ENCODE results near the gene EXOC2.

EXOC2 gene

DNA sequence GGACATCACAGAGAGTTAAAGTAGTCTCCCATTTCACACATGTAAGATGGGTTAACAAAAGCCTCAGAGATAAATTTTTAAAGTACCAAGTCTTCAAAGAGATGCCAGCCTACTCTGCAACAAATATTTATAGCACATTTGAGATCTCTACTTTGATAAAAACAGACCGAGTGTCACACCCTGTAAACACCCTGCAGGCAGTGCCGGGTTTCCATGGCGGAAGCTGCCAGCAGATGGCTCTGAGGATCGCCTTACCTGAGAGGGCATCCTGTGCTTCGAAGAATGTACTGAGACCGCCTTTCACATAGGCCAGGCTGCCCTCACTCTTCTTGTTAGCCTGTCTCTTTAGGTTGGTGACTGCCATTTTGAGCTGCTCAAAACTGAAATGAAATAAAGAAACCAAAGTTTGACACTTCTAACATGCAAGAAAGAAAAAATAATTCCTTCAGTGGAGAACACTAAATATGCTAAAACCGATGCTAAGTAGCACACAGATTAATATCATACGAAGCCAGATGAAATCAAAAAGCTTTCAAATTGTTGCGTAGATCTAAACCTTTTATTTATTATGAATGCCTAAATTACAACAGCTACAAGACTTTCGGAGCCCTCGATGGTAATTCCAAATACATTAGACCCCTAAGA is 75.4 kb downstream of the EXOC2 start:
- no peak overlapping the region for H3K27ac ChIP-seq
- no peaks in the 10 kb centered on the region for H3K27me3 ChIP-seq
- no peaks in the 10 kb centered on the region for H3K4me1 ChIP-seq
- no peak for DNase-seq
- H3K4me3 ChIP-seq = no peak overlapping the region
- TF ChIP-seq, protein P1, sequence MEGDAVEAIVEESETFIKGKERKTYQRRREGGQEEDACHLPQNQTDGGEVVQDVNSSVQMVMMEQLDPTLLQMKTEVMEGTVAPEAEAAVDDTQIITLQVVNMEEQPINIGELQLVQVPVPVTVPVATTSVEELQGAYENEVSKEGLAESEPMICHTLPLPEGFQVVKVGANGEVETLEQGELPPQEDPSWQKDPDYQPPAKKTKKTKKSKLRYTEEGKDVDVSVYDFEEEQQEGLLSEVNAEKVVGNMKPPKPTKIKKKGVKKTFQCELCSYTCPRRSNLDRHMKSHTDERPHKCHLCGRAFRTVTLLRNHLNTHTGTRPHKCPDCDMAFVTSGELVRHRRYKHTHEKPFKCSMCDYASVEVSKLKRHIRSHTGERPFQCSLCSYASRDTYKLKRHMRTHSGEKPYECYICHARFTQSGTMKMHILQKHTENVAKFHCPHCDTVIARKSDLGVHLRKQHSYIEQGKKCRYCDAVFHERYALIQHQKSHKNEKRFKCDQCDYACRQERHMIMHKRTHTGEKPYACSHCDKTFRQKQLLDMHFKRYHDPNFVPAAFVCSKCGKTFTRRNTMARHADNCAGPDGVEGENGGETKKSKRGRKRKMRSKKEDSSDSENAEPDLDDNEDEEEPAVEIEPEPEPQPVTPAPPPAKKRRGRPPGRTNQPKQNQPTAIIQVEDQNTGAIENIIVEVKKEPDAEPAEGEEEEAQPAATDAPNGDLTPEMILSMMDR (IDR thresholded peaks at IDR 0.05) = no peak
- peaks cover 16 to 23% (median 19%) of the 10 kb centered on the region in 3 donors for H3K36me3 ChIP-seq
- intact Hi-C loops (cut with DNase I; ENCODE audit: low total_unique reads) = no loop called here
- H3K9me3 ChIP-seq = no peaks in the 10 kb centered on the region

DNA sequence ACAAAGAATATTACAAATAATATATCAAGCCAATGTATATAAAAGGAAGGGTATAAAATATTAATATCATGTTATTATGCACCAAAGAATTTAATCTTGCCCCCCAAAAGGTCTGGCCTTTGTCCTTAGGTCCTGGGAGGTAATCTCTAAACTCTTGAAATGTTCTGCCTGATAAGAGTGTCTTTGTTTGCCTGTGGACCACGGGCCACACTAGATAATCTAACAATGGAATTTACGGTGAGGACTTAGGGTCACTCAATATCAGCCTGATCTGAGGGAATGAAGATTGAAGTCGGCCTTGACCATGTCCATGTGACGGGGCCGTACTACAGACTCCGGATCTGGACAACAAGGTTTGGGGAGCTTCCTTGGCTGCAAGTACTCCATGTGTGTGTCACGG is 79.0 kb downstream of the EXOC2 start:
- H3K27ac ChIP-seq = no peak overlapping the region
- peaks cover 16 to 23% (median 20%) of the 10 kb centered on the region in 3 donors for H3K36me3 ChIP-seq
- no peak overlapping the region for H3K4me3 ChIP-seq
- TF ChIP-seq, protein P1 (IDR thresholded peaks at IDR 0.05) = no peak
- H3K9me3 ChIP-seq = no peaks in the 10 kb centered on the region
- no peak for DNase-seq
- H3K27me3 ChIP-seq = no peaks in the 10 kb centered on the region
- intact Hi-C loops (cut with DNase I; ENCODE audit: low total_unique reads) = no loop called here
- no peaks in the 10 kb centered on the region for H3K4me1 ChIP-seq

DNA sequence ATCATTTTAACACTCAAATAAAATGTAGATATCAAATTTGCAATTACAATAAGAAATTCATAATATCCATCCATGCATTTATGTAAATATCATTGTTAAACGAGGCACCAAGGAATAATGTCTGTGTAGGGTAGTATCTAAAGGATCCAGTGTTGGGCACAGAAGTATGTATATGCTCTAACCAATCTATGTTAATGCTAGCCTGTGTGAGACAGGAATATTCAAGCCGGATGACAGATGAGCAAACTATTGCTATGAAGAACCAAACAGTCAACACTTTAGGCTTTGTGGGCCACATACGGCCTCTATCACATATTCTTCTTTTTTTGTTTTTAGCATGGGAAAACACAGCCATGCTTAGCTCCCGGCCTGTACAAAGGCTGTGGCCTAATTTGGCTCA is 81.0 kb downstream of the EXOC2 start:
- intact Hi-C loops (cut with DNase I; ENCODE audit: low total_unique reads) = no loop called here

DNA sequence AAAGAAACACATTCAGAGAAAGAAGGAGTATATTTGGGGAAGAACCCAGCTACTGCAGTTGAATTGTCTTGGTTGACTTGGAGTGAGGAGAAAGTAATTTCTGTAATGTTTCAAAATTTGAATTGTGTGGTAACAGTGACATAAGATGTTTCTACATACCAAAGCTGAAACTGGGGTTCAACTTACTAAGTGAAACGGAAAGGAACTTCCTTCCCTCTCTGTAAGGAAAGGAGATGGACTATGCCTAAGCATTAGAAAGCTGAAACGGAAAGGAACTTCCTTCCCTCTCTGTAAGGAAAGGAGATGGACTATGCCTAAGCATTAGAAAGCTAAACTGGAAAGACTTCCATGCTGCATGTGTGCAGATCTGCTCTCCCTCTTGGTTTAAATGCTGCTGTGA is 82.1 kb downstream of the EXOC2 start:
- intact Hi-C loops (cut with DNase I; ENCODE audit: low total_unique reads) = no loop called here
- H3K36me3 ChIP-seq = peaks cover 18 to 21% (median 19%) of the 10 kb centered on the region in 3 donors

More for the DNA sequence above, 81.0 kb downstream of the EXOC2 start:
- no peaks in the 10 kb centered on the region for H3K9me3 ChIP-seq
- H3K36me3 ChIP-seq = peaks cover 11 to 19% (median 15%) of the 10 kb centered on the region in 3 donors
- H3K4me3 ChIP-seq = no peak overlapping the region
- H3K27me3 ChIP-seq = no peaks in the 10 kb centered on the region
- TF ChIP-seq, protein P1 (IDR thresholded peaks at IDR 0.05) = no peak
- H3K27ac ChIP-seq = no peak overlapping the region
- no peak for DNase-seq
- no peaks in the 10 kb centered on the region for H3K4me1 ChIP-seq

DNA sequence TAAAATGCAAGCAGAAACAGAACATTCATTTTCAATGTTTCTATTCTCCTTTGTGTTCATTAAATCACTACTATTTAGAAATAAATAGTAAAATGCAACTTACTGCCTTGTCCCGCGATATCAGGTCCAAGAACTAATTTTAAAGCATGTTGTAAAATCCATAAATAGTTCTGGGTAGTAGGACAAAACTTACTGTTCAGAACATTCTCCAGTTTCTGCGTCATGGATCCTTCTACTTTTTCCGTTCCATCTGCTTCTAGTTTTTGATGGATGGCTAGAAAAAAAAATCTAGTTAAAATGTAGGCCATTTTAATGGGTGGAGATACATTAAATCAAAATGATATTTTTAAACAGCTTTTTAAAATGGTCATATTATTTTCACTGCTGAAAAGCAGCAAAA is 83.0 kb downstream of the EXOC2 start:
- peaks cover 12 to 21% (median 13%) of the 10 kb centered on the region in 3 donors for H3K36me3 ChIP-seq
- no peak overlapping the region for H3K4me3 ChIP-seq
- TF ChIP-seq, protein P1 (IDR thresholded peaks at IDR 0.05) = no peak
- no peaks in the 10 kb centered on the region for H3K9me3 ChIP-seq
- no peak for DNase-seq
- no peaks in the 10 kb centered on the region for H3K27me3 ChIP-seq
- intact Hi-C loops (cut with DNase I; ENCODE audit: low total_unique reads) = no loop called here
- H3K4me1 ChIP-seq = no peaks in the 10 kb centered on the region
- no peak overlapping the region for H3K27ac ChIP-seq

More for the DNA sequence above, 82.1 kb downstream of the EXOC2 start:
- no peaks in the 10 kb centered on the region for H3K9me3 ChIP-seq
- TF ChIP-seq, protein P1 (IDR thresholded peaks at IDR 0.05) = no peak
- DNase-seq = no peak
- H3K27me3 ChIP-seq = no peaks in the 10 kb centered on the region
- no peak overlapping the region for H3K4me3 ChIP-seq
- H3K27ac ChIP-seq = no peak overlapping the region
- H3K4me1 ChIP-seq = no peaks in the 10 kb centered on the region
